GM19239 (cell line): ENCODE measurements around the gene OGFOD2.
"Not testable (repeated sequence)": the region's sequence is repeated elsewhere in the genome, so short reads cannot be mapped to it uniquely, and the experiment has no call there.

Experiments used
- DNase-seq: peaks from one replicate; pipeline ENCODE4 v3.0.0; 2011; ENCODE audit warnings: low spot score; ENCODE audit not compliant: insufficient read length
- FAIRE-seq: peaks from 2 replicates; lab custom pipeline; 2011; peaks lifted over from hg19 to GRCh38; lab: Jason Lieb, UNC

The OGFOD2 gene

DNA sequence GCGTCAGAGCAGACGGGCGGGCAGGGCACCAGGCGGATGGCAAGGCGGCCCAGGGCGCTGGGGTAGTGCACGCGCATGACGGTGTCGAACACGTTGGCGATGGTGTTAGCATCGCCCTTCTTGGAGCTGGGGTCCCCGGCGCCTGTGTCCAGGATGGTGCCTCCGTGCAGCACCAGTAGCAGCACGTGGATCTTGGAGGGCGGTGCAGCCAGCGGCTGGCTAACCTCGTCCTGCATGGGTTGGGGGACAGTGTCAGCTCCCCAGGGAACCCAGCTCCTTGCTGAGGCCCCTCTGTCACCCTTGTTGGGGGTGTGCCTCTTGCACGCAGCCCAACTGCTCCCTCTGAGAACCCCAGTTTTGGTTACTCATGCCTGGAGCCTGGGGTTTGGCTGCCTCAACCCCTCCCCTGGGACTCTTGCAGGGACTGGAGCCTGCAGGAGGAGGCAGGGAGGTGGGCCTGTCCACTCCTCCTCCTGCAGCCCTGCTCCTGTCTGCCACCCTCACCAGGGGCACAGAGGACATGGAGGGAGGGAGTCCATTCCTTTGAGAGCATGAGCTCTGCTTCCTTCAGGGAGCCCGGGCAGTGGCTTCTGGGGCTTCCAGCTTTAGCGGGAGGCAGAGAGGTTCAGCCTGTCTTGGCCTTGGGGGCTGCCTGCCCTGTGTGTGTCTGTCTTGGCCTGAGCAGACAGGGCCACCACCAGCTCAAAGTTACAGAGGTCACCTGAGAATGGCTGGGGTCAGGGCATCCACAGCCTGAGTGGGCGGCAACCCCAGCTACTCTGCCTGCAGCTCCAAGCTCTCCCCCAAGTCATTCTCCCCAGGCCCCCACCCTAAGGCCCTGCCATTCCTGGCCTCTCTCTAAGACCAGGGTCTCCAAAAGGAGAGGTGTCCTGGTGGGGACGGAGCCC, 22.6 kb downstream of the OGFOD2 start:
- FAIRE-seq (no peak), DNase-seq (no peak)

DNA sequence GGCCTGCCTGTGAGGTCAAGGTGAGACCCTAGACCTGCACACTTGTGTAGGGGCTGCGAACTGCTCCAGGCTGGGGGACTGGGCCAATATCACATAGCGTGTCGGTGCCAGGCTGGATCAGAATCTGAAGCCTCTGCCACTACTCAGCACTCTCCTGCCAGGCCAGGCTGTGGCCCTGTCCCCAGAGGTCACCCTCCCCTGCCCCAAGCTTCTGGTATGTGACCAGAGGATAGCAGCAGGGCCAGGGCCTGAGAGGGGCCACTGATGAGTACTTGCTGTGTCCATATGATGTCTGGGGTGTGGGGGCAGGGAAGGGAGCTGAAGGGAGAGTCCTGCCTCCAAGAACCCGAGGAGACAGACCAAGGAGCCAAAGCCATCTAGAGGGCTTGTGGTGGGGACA, 23.3 kb downstream of the OGFOD2 start:
- FAIRE-seq (no peak), DNase-seq (no peak)

DNA sequence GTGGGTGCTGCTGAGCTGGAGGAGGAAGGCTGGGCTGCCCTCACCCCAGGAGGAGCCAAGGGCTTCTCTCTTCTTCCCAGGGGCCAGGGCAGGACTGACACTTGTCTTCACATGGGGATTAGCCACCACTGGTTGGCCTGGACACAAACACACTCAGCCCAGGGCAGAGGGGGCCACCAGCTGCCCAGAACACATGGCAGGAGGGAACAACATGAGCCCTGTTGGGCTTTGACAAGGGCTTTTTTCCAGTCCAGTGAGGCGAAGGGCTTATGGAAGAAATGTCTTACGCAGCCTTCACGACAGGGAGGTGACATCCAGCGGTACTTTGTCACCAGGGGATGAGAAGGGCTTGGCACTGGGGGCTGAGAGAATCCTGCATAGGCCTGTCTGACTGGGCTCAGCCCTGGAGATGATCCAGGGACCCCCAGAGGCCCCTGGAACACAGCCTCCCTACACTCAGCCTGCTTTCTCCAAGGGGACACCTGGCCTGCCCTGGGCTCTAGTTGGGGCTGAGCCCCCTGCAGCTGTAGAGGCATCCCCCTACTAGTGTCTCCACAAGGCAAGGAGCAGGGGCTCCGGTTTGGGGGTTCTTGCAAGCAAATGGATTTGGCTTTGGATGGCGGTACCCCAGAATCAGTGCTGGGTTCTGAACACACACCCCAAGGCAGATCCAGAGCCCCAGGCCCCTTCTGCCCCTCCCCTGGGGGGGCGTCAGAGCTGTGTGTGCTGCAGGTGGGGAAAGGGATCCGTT, 24.3 kb downstream of the OGFOD2 start:
- DNase-seq (no peak), FAIRE-seq (no peak)

DNA sequence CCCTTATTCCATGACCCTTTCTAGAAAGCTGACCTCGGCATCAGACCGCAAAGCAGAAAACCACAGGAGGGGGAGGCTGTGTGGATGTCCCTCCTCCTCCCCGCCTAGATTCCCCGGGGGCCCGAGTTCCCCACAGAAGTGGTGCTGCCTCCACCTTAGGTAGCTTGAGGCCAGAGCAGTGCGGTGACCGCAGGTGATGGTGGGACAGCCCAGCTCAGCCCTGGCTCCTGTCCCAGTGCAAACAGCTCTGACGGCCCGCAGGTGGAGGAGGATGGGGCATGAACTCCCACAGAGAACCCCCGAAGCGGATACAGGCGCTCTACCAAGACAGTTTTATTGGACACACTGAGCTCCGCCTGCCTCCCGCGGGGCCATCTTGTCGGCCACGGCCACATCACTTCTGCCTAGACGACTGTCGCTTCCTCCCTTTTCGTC, 25.0 kb downstream of the OGFOD2 start:
- no peak for DNase-seq

DNA sequence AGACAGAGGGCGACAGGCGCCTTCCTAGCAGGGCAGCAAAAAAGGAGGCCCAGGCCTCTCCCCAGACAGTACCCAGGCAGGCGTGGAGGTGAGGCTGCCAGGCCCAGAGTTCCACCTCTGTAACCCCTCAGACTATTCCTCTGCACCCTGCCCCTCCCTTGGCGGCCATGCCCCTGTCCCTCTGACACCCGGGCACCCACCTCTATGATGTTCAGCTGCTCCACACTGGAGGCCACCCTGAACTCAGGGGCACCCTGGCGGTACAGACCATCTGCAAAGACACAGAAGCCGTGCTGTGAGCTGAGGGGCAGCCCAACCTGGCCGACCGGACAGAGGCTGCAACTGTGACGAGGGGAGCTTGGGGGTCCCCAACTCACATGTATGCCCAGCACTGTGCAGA, 25.5 kb downstream of the OGFOD2 start:
- no peak for FAIRE-seq

More for the DNA sequence above, 25.0 kb downstream of the OGFOD2 start:
- FAIRE-seq = no peak

DNA sequence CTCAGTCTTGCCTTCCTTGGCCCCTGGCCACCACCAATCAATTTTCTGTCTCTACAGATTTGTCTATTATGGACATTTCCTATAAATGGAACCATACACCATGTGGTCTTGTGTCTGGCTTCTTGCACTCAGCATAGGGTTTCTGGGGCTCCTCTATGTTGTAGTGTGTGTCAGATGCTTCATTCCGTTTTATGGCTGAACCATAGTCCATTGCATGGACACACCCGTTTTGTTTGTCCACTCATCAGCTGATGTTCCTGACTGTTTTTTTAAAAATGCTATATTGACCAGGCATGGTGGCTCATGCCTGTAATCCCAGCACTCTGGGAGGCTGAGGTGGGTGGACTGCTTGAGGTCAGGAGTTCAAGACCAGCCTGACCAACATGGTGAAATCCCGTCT, 26.4 kb downstream of the OGFOD2 start:
- FAIRE-seq (no peak), DNase-seq (no peak)

More for the DNA sequence above, 25.5 kb downstream of the OGFOD2 start:
- no peak for DNase-seq

DNA sequence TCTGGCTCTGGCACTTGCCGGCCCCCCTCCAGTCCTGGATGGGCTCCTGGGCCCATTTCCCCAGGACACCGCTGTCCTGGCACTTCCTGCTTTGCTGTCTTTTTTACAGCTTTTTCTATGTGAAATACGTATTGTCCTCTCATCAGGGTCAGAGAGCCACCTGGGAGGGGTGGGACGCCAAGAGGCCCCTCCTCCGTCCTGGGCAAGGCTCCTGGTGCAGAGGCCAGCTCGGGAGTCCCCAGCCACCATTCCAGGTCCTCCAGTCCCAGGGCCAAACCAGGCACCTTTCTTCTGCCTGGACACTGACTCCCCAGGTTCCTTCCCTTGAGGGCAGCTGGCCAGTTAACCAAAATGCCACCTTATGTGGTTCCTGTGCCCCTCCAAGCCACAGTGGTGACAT, 28.2 kb downstream of the OGFOD2 start:
- no peak for DNase-seq
- no peak for FAIRE-seq

DNA sequence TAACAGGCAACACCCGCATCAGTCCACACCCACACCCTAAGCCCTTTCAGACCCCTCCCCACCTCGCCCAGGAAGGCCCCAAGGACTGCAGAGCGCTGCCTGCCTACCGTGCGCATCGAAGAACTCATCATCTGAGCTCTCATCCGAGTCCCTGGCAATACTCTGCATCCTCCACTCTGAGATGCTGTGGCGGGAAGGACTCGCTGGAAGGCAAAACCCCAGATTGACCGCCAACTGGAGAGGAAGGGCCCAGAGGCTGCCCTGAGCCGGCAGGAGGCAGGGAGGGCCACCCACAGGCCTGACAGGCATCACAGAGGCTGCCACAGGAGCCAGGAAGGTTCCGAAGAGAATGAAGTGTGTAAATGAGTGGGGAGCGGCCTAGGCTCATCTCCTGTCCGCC, 29.2 kb downstream of the OGFOD2 start:
- no peak for DNase-seq
- no peak for FAIRE-seq

DNA sequence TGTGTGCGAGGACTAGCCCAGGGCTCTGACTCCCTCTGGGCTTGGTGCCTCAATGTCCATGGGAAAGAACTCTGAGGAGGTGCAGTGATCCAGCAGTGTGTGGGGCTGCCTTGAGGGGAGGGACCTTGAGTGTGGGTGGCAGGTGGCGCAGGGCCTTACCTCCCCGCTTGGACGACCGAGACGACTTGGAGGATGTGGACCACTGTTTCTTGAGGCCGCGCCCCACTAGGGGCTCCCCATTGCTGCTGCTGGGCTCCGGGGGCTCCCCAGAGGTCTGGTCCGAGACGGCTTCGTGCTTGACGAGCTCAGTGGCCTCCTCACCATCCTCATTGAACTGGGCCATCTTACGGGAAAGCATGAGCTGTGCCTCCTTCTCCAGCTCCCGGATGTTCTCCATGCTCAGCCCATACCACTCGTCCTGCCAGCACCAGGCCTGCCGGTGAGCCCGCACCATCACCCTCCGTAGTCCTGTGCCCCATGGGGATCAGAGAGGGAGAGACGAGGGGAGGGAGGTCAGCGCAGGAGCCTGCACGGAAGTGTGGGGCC, 30.1 kb downstream of the OGFOD2 start:
- FAIRE-seq (no peak), DNase-seq (no peak)

DNA sequence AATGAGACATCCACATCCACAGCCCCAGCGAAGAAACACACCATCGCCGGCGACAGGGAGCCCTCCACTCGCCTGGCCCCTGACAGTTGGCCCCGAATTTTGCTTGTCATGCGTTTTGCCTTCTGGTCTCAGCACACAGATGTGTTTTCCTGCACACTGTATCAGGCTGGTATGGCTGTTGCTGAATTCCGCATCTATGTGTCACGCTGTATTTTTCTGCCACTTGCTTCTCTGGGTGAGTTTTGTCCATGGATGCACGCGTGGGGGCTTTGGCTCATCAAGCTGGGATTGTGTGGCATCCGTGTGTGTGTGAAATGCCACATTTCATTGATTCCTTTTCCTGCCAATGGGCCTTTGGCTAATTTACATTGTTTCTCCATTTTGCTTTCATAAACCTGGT, 31.9 kb downstream of the OGFOD2 start:
- DNase-seq (no peak), FAIRE-seq (no peak)

DNA sequence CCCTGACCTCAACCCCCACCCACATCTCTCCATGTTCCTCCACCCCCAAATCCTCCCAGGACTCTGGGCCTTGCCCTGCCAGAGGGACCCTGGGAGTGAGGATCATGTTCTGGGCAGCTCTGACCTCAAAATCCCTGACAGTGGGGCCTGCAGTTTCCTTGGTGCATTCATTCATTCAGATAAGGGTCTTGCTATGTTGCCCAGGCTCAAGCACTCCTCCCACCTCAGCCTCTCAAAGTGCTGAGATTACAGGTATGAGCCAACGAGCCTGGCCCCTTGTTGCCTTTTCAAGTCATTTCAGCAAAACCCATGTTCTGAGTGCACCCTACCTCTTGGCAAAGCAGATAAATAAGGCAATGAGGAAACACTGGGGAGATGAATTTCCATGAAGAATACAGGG, 35.1 kb downstream of the OGFOD2 start:
- no peak for FAIRE-seq
- no peak for DNase-seq

DNA sequence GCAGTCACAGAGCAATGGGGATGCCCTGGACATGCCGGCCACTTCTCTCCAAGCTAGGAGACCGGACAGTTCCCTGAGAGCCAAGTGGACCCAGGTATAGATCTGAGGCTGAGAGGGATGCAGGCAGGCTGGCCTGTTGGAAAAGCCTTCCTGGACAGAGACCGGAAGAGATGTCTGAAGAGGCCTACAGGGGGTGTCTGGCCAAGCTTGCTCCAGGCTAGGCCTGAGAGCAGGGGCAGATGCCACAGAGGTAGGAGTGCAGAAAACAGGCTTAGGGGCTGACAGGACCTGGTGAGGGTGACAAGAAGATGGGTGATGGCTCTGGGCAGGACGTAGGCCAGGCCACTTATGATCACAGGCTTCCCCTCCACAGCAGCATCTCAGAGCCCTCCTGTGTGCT, 35.6 kb downstream of the OGFOD2 start:
- no peak for FAIRE-seq
- no peak for DNase-seq

DNA sequence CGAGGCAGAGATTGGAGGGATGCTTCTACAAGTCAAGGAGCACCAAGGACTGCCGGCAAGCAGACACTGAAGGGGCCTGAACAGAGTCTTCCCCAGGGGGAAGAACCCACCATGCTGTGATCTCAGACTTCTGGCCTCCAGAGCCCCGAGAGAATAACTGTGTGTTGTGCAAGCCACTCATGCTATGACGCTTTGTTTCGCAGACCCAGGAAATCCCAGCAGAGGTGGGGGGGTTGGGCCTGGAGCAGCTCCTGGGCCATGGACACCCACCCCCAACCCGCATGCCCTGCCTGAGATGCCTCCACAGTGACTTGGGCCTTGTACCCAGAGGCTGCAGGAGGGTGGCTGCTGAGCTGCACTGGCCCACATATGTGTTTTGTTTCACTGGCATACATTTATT, 36.7 kb downstream of the OGFOD2 start:
- no peak for FAIRE-seq

DNA sequence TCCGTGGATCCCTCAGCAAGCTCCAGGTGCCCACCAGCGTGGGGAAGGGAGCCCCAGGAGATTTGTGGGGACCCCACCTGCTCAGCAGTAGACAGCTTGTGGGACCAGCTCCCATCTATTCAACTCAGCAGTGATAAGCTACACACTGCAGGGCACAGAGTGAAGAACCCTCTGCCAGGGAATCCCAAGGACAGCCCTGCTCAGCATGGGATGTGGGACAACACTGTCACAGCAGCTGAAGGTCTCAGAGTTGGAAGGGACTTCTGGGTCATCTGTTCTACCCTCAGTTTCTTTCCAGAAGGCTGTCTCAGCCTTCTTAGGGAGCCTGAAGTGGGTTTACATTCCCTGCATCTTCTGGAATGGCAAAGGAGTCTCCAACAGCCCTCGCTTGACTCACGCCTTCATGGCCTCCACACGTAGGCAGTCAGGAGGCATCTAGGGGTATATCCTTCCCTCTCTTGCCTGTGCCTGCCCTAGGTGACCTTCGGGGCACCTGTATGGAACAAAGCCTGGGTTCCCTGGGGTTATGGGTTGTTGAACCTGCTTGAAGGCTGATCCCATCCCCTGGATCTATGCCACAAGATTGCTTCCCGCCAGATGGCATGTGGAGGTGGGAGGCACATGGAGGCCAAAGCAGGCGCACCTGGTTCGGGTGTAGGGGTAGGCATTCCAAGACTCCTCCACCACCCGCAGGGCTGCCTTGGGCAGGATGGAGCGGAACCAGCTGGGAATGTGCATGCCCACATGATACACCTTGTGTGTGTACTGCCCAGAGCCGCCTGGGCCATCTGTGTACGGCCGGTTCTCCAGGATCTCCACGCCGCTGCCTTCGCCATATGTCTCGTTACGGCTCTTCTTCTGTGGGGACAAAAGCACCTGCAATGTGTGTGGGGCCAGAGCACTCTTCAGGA, 38.4 kb downstream of the OGFOD2 start:
- no peak for FAIRE-seq
- DNase-seq = no peak

More for the DNA sequence above, 36.7 kb downstream of the OGFOD2 start:
- DNase-seq = no peak

DNA sequence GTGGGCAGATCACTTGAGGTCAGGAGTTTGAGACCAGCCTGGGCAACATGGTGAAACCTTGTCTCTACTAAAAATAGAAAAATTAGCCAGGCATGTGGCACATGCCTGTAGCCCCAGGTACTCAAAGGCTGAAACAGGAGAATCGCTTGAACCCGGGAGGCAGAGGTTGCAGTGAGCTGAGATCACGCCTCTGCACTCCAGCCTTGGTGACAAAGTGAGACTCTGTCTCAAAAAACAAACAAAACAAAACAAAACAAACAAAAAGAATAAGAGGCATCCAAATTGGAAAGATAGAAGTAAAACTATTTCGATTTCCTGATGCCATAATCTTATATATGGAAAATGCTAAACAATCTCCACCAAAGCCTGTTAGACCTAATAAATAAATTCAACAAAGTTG, 39.4 kb downstream of the OGFOD2 start:
- FAIRE-seq, DNase-seq: not testable (repeated sequence)

DNA sequence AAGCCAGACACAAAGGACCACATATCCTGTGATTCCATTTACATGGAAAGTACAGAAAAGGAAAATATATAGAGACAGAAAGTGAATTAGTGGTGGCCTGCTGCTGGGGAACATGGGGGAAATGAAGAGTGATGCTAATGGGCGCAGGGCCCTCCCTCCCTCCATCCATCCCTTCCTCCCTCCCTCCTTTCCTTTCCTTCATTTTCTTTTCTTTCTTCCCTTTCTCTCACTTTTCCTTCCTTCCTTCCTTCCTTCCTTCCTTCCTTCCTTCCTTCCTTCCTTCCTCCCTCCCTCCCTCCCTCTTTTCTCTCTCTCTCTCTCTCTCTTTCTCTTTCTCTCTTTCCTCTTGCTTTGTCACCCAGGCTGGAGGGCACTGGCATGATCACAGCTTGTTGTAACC, 42.7 kb downstream of the OGFOD2 start:
- FAIRE-seq = no peak
- DNase-seq = no peak

DNA sequence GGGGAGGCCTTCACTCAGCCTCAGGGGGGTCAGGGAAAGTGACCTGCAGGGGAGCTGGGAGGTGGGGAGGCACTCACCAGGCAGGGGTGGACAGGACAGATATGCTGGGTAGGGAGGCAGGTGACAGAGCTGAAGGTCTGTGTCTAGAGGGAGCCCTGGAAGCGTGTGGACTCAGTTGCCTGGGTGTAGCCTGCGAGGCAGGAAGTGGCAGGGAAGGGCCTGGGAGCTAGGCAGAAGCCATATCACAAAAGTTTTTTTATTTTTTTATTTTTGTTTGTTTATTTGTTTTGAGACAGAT, 44.7 kb downstream of the OGFOD2 start:
- FAIRE-seq (no peak), DNase-seq (no peak)

DNA sequence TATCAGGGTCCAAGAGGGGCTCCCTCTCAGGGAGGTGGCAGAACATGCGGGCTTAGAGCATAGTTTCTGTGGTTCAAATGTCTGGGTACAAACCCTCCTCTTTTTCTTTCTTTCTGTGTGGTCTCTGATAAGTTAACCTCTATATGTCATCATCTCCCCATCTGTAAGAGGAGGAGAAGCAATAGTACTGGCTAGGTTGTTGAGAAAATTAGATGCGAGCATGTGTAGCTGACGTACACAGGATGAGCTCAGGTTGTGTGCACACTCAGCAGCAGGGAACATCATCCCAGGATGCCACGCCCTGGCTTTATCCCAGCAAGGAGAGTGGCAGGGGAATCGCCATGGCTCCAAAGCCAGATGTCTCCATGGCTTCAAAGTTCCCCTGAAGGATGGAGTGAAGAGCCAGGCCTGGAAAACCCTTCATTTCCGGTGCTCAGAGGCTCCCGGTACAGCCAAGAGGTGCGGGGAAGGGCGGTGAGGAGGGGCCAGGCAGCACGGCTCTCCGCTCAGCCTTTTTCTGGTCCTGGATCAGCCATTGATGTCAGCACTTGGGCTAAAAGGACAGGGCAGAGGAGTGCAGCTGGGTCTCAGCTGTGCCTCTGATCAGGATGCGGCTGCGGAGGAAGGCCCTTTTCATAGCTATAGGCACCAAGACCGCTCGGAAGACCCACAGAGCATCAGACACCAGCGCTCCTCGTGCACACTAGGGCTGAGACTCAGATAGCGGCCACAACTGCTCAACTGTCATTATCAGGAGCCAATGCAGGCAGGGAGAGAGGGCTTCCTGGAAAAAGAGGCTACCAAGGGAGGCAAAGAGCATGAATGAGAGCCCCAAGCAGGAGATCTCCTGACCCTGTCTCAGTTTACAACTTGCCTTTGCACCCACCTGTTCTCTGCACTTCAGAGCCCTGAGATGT, 46.9 kb downstream of the OGFOD2 start:
- no peak for DNase-seq
- no peak for FAIRE-seq

DNA sequence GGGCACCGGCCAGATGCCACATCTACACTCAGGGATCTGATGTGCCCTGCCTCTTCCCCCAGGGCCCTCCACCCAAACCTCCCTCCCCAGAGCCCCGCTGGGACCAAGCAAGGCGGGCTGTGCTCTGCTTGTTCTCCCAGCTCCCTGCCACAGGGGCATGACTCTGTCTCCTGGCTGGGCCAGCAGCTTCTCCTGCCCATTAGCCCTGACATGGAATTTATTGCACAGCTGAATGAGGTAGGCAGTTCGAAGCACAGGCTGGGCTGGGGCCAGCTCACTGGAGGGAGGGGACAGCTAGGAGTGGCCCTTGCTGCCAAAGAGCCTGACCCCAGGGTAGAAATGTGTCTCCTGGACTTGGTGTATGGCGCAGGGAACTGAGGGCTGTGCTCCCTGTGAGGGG, 47.8 kb downstream of the OGFOD2 start:
- FAIRE-seq = no peak
- no peak for DNase-seq
